HL-60 (cell line): ENCODE measurements around the gene PHF21B.

Source experiments
- DNase-seq, 2 experiments: peaks; one replicate each; pipeline ENCODE4 v3.0.0-alpha.2; 2010 to 2020; ENCODE audit warnings: low read depth in 1 of 2, low spot score in 1 of 2
- H3K27ac ChIP-seq: fragments of 250-450 bp; sonication (Bioruptor Pico); replicated peaks from 2 replicates; pipeline ENCODE4 v1.5.1; 2020; ENCODE audit warnings: mild to moderate bottlenecking, moderate library complexity
- H3K27me3 ChIP-seq: fragments of 250-450 bp; sonication (Bioruptor Pico); 2 replicates; pipeline ENCODE4 v1.5.1; 2021; ENCODE audit warnings: mild to moderate bottlenecking, moderate library complexity; ENCODE audit not compliant: insufficient read depth, poor library complexity, severe bottlenecking
- H3K4me3 ChIP-seq: replicated peaks from 2 replicates; pipeline ENCODE4 v1.5.1; 2011; ENCODE audit warnings: mild to moderate bottlenecking, control low read depth, low read length; ENCODE audit not compliant: insufficient read depth
- GABPA ChIP-seq: IDR thresholded peaks from 2 replicates; pipeline ENCODE4 v1.6.1; 2012; ENCODE audit warnings: low read depth
- POLR2AphosphoS5 ChIP-seq: IDR thresholded peaks from 2 replicates; pipeline ENCODE4 v1.6.1; 2012; ENCODE audit warnings: low read depth
- SPI1 ChIP-seq: IDR thresholded peaks from 2 replicates; pipeline ENCODE4 v1.6.1; 2012; ENCODE audit warnings: low read depth, mild to moderate bottlenecking, borderline replicate concordance
- TF ChIP-seq, protein P1 (sequence below): IDR thresholded peaks from one replicate; pipeline ENCODE4 v1.5.1; 2011; ENCODE audit warnings: low read length, control low read depth, inconsistent platforms; ENCODE audit not compliant: insufficient read depth
- TF ChIP-seq, protein P2 (sequence below): IDR thresholded peaks from 2 replicates; pipeline ENCODE4 v1.6.1; 2012; ENCODE audit warnings: low read depth; ENCODE audit not compliant: insufficient replicate concordance

PHF21B gene

DNA sequence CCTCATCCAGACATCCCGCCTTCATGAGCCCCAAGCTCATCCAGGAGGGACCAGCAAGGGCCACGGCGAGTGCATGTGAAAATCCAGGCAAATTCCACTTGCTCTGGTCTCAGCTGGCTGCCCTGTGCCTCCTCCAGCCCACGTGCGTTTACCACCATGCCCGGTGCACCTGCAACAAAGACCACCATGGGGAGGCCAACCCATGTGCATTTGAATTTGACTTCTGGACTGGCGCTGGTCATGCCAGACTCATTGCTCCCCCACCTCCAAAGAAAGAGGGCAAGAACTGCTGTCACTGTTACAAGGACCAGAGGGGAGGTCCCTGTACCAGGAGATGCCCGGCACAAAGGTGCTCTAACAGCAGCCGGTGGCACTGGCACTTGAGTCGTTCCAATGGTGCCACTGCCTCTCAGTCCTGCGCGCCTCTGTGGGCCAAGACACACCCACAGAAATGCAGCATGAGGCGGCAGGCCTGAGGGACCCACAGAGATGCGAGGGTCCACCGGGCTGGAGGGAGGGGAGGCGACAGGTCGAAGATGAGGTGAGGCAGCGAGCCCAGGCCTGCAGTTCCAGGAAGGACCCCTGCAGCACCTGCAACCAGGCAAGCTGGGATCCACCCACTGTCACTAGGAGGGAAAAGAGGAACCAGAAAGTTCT is 80.3 kb downstream of the PHF21B start:
- no peak for DNase-seq
- TF ChIP-seq GABPA (no peak), SPI1 (no peak), POLR2AphosphoS5 (no peak)
- TF ChIP-seq, protein P1, sequence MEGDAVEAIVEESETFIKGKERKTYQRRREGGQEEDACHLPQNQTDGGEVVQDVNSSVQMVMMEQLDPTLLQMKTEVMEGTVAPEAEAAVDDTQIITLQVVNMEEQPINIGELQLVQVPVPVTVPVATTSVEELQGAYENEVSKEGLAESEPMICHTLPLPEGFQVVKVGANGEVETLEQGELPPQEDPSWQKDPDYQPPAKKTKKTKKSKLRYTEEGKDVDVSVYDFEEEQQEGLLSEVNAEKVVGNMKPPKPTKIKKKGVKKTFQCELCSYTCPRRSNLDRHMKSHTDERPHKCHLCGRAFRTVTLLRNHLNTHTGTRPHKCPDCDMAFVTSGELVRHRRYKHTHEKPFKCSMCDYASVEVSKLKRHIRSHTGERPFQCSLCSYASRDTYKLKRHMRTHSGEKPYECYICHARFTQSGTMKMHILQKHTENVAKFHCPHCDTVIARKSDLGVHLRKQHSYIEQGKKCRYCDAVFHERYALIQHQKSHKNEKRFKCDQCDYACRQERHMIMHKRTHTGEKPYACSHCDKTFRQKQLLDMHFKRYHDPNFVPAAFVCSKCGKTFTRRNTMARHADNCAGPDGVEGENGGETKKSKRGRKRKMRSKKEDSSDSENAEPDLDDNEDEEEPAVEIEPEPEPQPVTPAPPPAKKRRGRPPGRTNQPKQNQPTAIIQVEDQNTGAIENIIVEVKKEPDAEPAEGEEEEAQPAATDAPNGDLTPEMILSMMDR = no peak
- TF ChIP-seq, protein P2, sequence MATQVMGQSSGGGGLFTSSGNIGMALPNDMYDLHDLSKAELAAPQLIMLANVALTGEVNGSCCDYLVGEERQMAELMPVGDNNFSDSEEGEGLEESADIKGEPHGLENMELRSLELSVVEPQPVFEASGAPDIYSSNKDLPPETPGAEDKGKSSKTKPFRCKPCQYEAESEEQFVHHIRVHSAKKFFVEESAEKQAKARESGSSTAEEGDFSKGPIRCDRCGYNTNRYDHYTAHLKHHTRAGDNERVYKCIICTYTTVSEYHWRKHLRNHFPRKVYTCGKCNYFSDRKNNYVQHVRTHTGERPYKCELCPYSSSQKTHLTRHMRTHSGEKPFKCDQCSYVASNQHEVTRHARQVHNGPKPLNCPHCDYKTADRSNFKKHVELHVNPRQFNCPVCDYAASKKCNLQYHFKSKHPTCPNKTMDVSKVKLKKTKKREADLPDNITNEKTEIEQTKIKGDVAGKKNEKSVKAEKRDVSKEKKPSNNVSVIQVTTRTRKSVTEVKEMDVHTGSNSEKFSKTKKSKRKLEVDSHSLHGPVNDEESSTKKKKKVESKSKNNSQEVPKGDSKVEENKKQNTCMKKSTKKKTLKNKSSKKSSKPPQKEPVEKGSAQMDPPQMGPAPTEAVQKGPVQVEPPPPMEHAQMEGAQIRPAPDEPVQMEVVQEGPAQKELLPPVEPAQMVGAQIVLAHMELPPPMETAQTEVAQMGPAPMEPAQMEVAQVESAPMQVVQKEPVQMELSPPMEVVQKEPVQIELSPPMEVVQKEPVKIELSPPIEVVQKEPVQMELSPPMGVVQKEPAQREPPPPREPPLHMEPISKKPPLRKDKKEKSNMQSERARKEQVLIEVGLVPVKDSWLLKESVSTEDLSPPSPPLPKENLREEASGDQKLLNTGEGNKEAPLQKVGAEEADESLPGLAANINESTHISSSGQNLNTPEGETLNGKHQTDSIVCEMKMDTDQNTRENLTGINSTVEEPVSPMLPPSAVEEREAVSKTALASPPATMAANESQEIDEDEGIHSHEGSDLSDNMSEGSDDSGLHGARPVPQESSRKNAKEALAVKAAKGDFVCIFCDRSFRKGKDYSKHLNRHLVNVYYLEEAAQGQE = no peak
- Histone ChIP-seq H3K27me3 (no peaks in the 10 kb centered on the region), H3K4me3 (no peak overlapping the region), H3K27ac (no peak overlapping the region)

DNA sequence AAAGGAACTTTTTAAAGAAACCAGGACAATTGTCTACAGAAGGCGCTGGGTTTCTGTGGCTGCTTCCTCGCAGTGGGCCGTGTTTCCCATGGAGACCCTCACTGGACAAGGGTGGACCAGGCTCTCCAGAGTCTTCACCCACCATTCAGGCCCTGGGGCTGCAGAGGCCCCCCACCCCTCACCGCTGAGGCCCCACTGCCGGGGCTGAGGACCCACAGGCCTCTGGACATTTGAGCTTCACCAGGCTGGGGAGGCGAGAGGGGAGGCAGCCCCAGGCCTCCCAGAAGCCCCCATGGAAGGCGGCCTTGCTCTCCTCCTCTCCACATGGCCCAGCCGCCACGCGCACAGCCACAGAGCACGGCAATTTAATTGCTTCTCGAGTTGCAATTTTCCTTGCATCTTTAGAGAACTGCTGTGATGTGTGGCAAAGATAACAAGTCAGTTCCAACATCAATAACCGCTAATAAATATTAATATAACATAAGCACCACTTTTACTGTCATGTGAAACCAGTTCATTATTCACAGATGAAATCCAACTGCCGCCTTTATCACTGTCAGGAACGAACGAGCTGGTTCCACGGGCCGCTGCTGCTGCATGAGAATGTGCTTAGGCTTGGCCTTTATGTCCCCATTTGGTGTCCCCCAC is 81.0 kb downstream of the PHF21B start:
- H3K27me3 ChIP-seq = no peaks in the 10 kb centered on the region
- TF ChIP-seq GABPA = no peak
- no peak overlapping the region for H3K27ac ChIP-seq
- H3K4me3 ChIP-seq = no peak overlapping the region
- no peak for DNase-seq

DNA sequence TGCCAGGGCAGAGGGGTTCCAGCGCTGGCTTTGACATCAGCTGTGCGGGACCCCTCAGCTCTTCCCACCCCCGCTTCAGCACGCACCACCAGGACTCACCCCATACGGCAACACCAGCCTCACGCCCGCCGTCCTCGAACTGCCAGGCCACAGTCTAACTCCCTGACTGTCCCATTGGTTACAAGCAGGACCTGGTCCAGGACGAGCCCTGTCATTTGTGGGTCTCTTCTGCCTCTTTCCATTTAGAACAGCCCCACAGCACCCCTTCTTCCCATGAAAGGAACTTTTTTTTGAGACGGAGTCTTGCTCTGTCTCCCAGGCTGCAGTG is 81.7 kb downstream of the PHF21B start:
- no peak for DNase-seq
- TF ChIP-seq SPI1 = no peak
- no peak for TF ChIP-seq GABPA
- TF ChIP-seq, protein P2 = no peak
- TF ChIP-seq, protein P1 = no peak
- TF ChIP-seq POLR2AphosphoS5 = no peak
- Histone ChIP-seq H3K27ac (no peak overlapping the region), H3K4me3 (no peak overlapping the region), H3K27me3 (no peaks in the 10 kb centered on the region)

DNA sequence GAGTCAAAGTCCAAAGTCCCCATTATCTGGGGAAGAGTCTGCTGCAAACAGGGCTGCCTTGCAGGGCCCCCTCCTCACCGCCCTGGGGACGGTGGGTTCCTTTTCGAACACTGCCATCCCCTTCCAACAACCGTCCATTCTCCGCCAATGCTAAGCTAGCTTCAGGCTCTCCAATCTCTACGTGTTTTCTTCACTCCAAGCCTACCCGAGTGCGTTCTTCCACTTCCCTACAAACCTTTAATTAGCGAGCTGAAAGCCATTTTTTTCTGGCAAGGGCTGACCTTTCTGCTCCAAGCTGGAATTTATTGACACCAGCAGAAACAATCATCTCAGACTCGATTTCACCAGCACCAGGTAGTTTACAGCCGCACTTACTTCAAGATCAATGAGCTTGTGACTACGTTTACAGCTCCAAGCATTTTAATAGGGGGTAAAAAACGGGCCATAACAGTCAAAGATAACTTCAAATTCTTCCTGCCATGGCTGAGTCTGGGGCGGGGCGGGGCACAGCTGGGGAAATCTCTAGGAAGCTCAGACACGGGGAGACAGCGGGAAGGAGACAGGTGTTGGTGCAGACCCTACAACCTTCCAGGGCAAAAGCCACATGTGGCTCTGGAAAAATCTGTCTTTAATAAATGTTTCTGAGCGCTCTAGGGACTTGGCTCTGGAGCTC is 82.2 kb downstream of the PHF21B start:
- TF ChIP-seq GABPA = no peak
- TF ChIP-seq, protein P1 = no peak
- TF ChIP-seq SPI1 = no peak
- TF ChIP-seq, protein P2 = no peak
- no peak for TF ChIP-seq POLR2AphosphoS5
- Histone ChIP-seq H3K27me3 (no peaks in the 10 kb centered on the region), H3K27ac (no peak overlapping the region), H3K4me3 (no peak overlapping the region)
- no peak for DNase-seq
